HepG2 (cell line): Measurements from ENCODE around the gene RPL36. TPM values are rescaled to one million over a fixed set of nuclear protein-coding genes. Genes with fewer than 3 reads are reported as not detected.

Experiments
- BRCA1 ChIP-seq: sonication (generic); formaldehyde crosslinking; IDR thresholded peaks from 2 replicates; pipeline ENCODE4 v1.4.0; 2020; ENCODE audit warnings: missing genetic modification reagents
- FIP1L1 ChIP-seq: fragments of 200-400 bp; formaldehyde crosslinking; IDR thresholded peaks from 2 replicates; pipeline ENCODE4 v1.6.1; 2018; ENCODE audit warnings: low read depth, mild to moderate bottlenecking, low read length, moderate library complexity, borderline replicate concordance; ENCODE audit not compliant: insufficient read depth
- GABPA ChIP-seq, 2 experiments: IDR thresholded peaks; 2 replicates each; pipeline ENCODE4 v1.6.1; 2011 to 2016; ENCODE audit warnings: low read depth in 2 of 2, low read length in 1 of 2, missing biosample characterization in 1 of 2, missing genetic modification characterization in 1 of 2
- MAZ ChIP-seq, 2 experiments: sonication (generic) in 1 of 2; formaldehyde crosslinking in 1 of 2; IDR thresholded peaks; 2 replicates each; pipeline versions ENCODE4 v1.5.0 to v1.6.1; 2012 to 2020; ENCODE audit warnings: low read depth in 2 of 2, mild to moderate bottlenecking in 2 of 2, borderline replicate concordance in 1 of 2, improper control_type of control experiment in 1 of 2, low read length in 1 of 2, missing genetic modification reagents in 1 of 2, moderate library complexity in 1 of 2
- NRL ChIP-seq: sonication (generic); formaldehyde crosslinking; IDR thresholded peaks from 2 replicates; pipeline ENCODE4 v1.5.0; 2020; ENCODE audit warnings: missing genetic modification reagents, mild to moderate bottlenecking, moderate library complexity, borderline replicate concordance
- PAWR ChIP-seq: sonication (generic); formaldehyde crosslinking; IDR thresholded peaks from 2 replicates; pipeline ENCODE4 v1.4.0; 2020; ENCODE audit warnings: missing genetic modification reagents, mild to moderate bottlenecking, borderline replicate concordance
- SMARCE1 ChIP-seq: fragments of 450-650 bp; IDR thresholded peaks from 2 replicates; pipeline ENCODE4 v1.6.1; 2017; ENCODE audit warnings: borderline replicate concordance
- SOX13 ChIP-seq, 3 experiments: fragments of 450-650 bp in 1 of 3; sonication (generic) in 1 of 3; formaldehyde crosslinking in 1 of 3; IDR thresholded peaks in 2 of 3; conservative IDR thresholded peaks in 1 of 3; 2 replicates each; pipeline versions ENCODE4 v1.5.0 to v1.6.1; 2016 to 2020; ENCODE audit warnings: antibody characterized with exemption in 1 of 3, mild to moderate bottlenecking in 1 of 3, missing compliant biosample characterization in 1 of 3, missing genetic modification reagents in 1 of 3, moderate library complexity in 1 of 3
- ZC3H4 ChIP-seq: sonication (generic); formaldehyde crosslinking; IDR thresholded peaks from 2 replicates; pipeline ENCODE4 v1.4.0; 2020; ENCODE audit warnings: missing genetic modification reagents, borderline replicate concordance
- ZFAT ChIP-seq: sonication (generic); formaldehyde crosslinking; conservative IDR thresholded peaks from 2 replicates; pipeline ENCODE4 v1.8.1; 2023; ENCODE audit warnings: missing genetic modification reagents, inconsistent platforms
- ZHX2 ChIP-seq, 2 experiments: sonication (generic) in 1 of 2; formaldehyde crosslinking in 1 of 2; IDR thresholded peaks; 2 replicates each; pipeline versions ENCODE4 v1.6.1 to v1.9.0; 2014 to 2022; ENCODE audit warnings: antibody characterized with exemption in 1 of 2, borderline replicate concordance in 1 of 2, inconsistent platforms in 1 of 2, low read depth in 1 of 2, missing genetic modification reagents in 1 of 2
- ZNF251 ChIP-seq: sonication (generic); formaldehyde crosslinking; IDR thresholded peaks from 2 replicates; pipeline ENCODE4 v1.9.0; 2021; ENCODE audit warnings: mild to moderate bottlenecking, missing genetic modification reagents
- ZNF546 ChIP-seq: sonication (generic); formaldehyde crosslinking; conservative IDR thresholded peaks from 2 replicates; pipeline ENCODE4 v1.8.1; 2023; ENCODE audit warnings: mild to moderate bottlenecking, missing genetic modification reagents
- ZNF549 ChIP-seq: sonication (generic); formaldehyde crosslinking; IDR thresholded peaks from 2 replicates; pipeline ENCODE4 v1.5.0; 2020; ENCODE audit warnings: missing genetic modification reagents
- ZNF615 ChIP-seq: sonication (generic); formaldehyde crosslinking; IDR thresholded peaks from 2 replicates; pipeline ENCODE4 v1.5.0; 2020; ENCODE audit warnings: mild to moderate bottlenecking, missing genetic modification reagents, borderline replicate concordance
- ZNF709 ChIP-seq: sonication (generic); formaldehyde crosslinking; IDR thresholded peaks from 2 replicates; pipeline ENCODE4 v1.5.0; 2020; ENCODE audit warnings: mild to moderate bottlenecking, missing genetic modification reagents
- ZNF800 ChIP-seq: sonication (generic); formaldehyde crosslinking; IDR thresholded peaks from 2 replicates; pipeline ENCODE4 v1.4.0; 2020; ENCODE audit warnings: missing genetic modification reagents
- polyA plus RNA-seq, 8 experiments: library from polyadenylated mRNA; depleted of rRNA in 3 of 8; stranded (reverse) in 7 of 8; unstranded in 1 of 8; fragments of >200 nt; fragmentation: Illumina TruSeq in 4 of 8; extraction: Trizol in 4 of 8; gene quantifications; 2 replicates each; pipeline versions ENCODE4 v1.2.1 to v1.2.3, GENCODE V29; 2011 to 2016; ENCODE audit warnings: low read depth in 4 of 8, missing spikeins in 1 of 8, mixed read lengths in 1 of 8; ENCODE audit not compliant: insufficient read depth in 1 of 8
- total RNA-seq, 5 experiments: library from RNA; depleted of rRNA; stranded (reverse); fragments of >200 nt; fragmentation: Illumina TruSeq; extraction: Trizol; gene quantifications; 2 replicates each; pipeline ENCODE4 v1.2.3, GENCODE V29; 2016; ENCODE audit warnings: low read depth in 1 of 5
- TF ChIP-seq, protein P1 (sequence below): sonication (generic); formaldehyde crosslinking; IDR thresholded peaks from 2 replicates; pipeline ENCODE4 v1.8.0; 2022; ENCODE audit warnings: mild to moderate bottlenecking, missing genetic modification reagents, moderate library complexity

RPL36 gene
- total and polyA plus RNA-seq, 2 of the 13 experiments (the other 11 are each of a cell fraction or from before 2014, with no cell fraction given), result 706 to 740 TPM

- TF ChIP-seq GABPA (IDR thresholded peaks at IDR 0.05; ENCODE audit: low read depth, low read length), result no peak
- 0 out of 2 replicates have a peak, but pooled peaks have one; percentile 22 for TF ChIP-seq GABPA (CRISPR knock-in tag; IDR thresholded peaks at IDR 0.05; ENCODE audit: low read depth)
- peak; percentile 52; the same call in 1 of the 2 replicates for TF ChIP-seq ZC3H4 (CRISPR knock-in tag)
- no peak for TF ChIP-seq PAWR
- 0 out of 2 replicates have a peak, but pooled peaks have one; percentile 18 for TF ChIP-seq ZFAT (CRISPR knock-in tag)
- no peak for TF ChIP-seq ZNF615 (CRISPR knock-in tag)
- TF ChIP-seq ZNF709 (CRISPR knock-in tag), result 0 out of 2 replicates have a peak, but pooled peaks have one; percentile 35
- TF ChIP-seq ZNF251, result no peak
- TF ChIP-seq MAZ (IDR thresholded peaks at IDR 0.05; ENCODE audit: borderline replicate concordance, low read depth, low read length), result no peak
- peak; percentile 14; the same call in 1 of the 2 replicates for TF ChIP-seq MAZ (CRISPR knock-in tag; IDR thresholded peaks at IDR 0.05; ENCODE audit: low read depth)
- TF ChIP-seq SOX13 (IDR thresholded peaks at IDR 0.05), result no peak
- no peak for TF ChIP-seq SOX13 (CRISPR knock-in tag; conservative IDR thresholded peaks at IDR 0.05 in 1 of 2, IDR thresholded peaks at IDR 0.05 in 1 of 2)
- TF ChIP-seq ZNF546 (CRISPR knock-in tag), result no peak
- no peak for TF ChIP-seq SMARCE1
- no peak for TF ChIP-seq BRCA1 (CRISPR knock-in tag)
- no peak for TF ChIP-seq FIP1L1
- TF ChIP-seq NRL (CRISPR knock-in tag), result no peak
- no peak for TF ChIP-seq ZHX2 (IDR thresholded peaks at IDR 0.05; ENCODE audit: low read depth)
- TF ChIP-seq ZHX2 (CRISPR knock-in tag; IDR thresholded peaks at IDR 0.05; ENCODE audit: borderline replicate concordance), result 0 out of 2 replicates have a peak, but pooled peaks have one; percentile 28
- no peak for TF ChIP-seq ZNF800 (CRISPR knock-in tag)
- TF ChIP-seq, protein P1, sequence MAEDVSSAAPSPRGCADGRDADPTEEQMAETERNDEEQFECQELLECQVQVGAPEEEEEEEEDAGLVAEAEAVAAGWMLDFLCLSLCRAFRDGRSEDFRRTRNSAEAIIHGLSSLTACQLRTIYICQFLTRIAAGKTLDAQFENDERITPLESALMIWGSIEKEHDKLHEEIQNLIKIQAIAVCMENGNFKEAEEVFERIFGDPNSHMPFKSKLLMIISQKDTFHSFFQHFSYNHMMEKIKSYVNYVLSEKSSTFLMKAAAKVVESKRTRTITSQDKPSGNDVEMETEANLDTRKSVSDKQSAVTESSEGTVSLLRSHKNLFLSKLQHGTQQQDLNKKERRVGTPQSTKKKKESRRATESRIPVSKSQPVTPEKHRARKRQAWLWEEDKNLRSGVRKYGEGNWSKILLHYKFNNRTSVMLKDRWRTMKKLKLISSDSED, result 0 out of 2 replicates have a peak, but pooled peaks have one; percentile 40
- TF ChIP-seq ZNF549 (CRISPR knock-in tag), result no peak
Observed at GRCh38 chr19:5719274-5719960, 29.3 kb downstream of the RPL36 start (continued).
